Ecto neural progenitor cell (in vitro differentiated cells): ENCODE measurements around the gene BCAM.
A peak's percentile ranks its signal among the peaks of the same experiment; 100 is the strongest.

Source experiments
- DNase-seq: peaks from one replicate; pipeline ENCODE4 v3.0.0-alpha.2; 2018; ENCODE audit warnings: low spot score

BCAM gene

GRCh38 chr19:44789943-44790483 is 18.9 kb upstream of the BCAM start:
- DNase-seq: no peak

GRCh38 chr19:44792281-44792680 is 16.6 kb upstream of the BCAM start:
- DNase-seq: no peak

GRCh38 chr19:44794610-44795009 is 14.3 kb upstream of the BCAM start:
- no peak for DNase-seq

- no peak for DNase-seq
Measured at GRCh38 chr19:44795398-44795987, 13.4 kb upstream of the BCAM start.

GRCh38 chr19:44796701-44797115 is 12.2 kb upstream of the BCAM start:
- DNase-seq: no peak

GRCh38 chr19:44799627-44800346 is 9.1 kb upstream of the BCAM start:
- DNase-seq: no peak

- DNase-seq: peak; percentile 94
Measured at GRCh38 chr19:44800461-44800860, 8.4 kb upstream of the BCAM start.

- DNase-seq: no peak
Measured at GRCh38 chr19:44803442-44804428, 5.2 kb upstream of the BCAM start.

GRCh38 chr19:44806291-44806690 is 2.6 kb upstream of the BCAM start:
- DNase-seq: no peak

- no peak for DNase-seq
Measured at GRCh38 chr19:44807162-44807561, 1.7 kb upstream of the BCAM start.

- peak; percentile 88 for DNase-seq
Measured at GRCh38 chr19:44807652-44808462, 1.0 kb upstream of the BCAM start.

- no peak for DNase-seq
Measured at GRCh38 chr19:44809577-44810233, 802 bp downstream of the BCAM start.

GRCh38 chr19:44810234-44811121 is 1.6 kb downstream of the BCAM start:
- DNase-seq: no peak

GRCh38 chr19:44811122-44811419 is 2.2 kb downstream of the BCAM start:
- DNase-seq: no peak

GRCh38 chr19:44812142-44812718 is 3.3 kb downstream of the BCAM start:
- DNase-seq: no peak

- DNase-seq: no peak
Measured at GRCh38 chr19:44813070-44813840, 4.4 kb downstream of the BCAM start.

GRCh38 chr19:44813841-44814470 is 5.1 kb downstream of the BCAM start:
- DNase-seq: no peak

- DNase-seq: no peak
Measured at GRCh38 chr19:44814517-44814916, 5.6 kb downstream of the BCAM start.

- DNase-seq: no peak
Measured at GRCh38 chr19:44816301-44816700, 7.4 kb downstream of the BCAM start.
